ENCODE data around the gene SOCS7.

The SOCS7 gene

DNA sequence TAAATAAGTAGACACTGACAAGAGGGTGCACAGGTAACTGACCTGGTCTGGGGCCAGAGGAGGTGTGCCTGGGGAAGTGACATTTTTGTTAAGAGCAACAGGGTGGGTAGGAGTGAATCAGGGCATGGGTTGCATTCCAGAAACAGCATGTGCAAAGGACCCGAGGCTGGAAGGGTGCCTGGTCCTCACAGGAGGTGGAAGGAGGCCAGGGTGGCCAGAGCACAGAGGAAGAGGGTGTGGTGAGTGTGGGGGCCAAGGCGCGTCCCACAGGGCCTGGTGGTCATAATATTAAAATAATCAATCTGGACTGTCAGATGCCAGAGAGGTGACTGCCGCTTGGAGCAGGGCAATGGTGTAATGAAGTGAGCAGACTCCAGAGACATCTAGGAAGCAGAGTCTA lies 90.9 kb downstream of the SOCS7 start:
- DNase-seq = no peak

DNA sequence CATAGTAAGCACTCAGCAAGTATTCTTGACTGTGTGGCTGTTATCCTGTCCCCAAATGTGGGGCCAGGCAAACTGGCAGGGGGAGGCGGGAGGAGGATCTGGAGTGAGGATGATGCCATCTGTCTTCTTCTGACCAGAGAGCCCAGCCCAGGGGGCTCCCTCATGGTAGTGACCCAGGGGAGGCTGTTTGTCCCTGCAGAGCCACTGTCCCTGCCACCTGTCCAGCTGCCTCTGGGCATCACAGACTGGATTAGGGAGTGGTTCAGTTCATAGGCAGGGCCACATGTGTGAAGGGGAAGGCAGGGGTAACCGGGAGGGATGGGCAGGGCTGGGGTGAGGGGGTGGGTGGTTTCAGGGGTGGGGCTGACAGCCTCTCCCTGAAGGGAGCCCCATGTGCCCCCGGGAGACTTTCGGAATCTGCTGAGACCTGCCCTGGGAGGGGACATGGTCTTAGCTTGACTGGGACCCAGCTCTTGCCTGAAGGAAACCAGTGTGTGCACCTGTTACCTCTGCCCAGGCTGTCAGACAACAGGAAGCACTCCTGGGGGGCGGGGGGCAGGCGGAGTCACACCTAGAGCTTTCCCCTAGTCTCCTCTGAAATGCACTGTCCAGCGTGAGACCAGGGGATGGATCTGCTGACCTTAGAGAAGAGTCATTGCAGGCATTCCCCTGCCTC lies 91.8 kb downstream of the SOCS7 start:
- no peak for DNase-seq

- peak; percentile 32 for DNase-seq
Measured at GRCh38 chr17:38444151-38444550, 92.5 kb downstream of the SOCS7 start.

GRCh38 chr17:38447502-38448085 lies 96.0 kb downstream of the SOCS7 start:
- no peak for DNase-seq

- no peak for DNase-seq
Measured at GRCh38 chr17:38448208-38448771, 96.6 kb downstream of the SOCS7 start.

GRCh38 chr17:38449364-38449763 lies 97.7 kb downstream of the SOCS7 start:
- no peak for DNase-seq

DNA sequence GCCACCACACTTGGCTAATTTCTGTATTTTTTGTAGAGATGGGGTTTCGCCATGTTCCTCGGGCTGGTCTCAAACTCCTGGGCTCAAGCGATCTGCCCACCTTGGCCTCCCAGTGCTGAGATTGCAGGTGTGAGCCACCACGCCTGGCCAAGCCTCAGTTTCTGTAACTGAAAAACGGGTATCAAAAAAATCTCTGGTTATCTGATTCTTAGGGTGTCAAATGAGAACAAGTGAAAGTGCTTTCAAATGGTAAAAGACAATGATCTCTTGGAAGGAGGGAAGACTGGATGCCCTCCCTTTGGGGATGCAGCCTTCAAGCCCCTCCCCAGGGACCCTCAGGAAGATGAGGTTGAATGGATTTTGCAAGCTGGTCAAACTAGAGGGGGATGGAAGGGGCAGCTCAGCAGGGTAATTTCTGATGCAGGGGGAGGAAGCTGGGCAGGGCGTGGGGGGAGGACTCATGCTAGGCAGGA lies 98.9 kb downstream of the SOCS7 start:
- DNase-seq = no peak

DNA sequence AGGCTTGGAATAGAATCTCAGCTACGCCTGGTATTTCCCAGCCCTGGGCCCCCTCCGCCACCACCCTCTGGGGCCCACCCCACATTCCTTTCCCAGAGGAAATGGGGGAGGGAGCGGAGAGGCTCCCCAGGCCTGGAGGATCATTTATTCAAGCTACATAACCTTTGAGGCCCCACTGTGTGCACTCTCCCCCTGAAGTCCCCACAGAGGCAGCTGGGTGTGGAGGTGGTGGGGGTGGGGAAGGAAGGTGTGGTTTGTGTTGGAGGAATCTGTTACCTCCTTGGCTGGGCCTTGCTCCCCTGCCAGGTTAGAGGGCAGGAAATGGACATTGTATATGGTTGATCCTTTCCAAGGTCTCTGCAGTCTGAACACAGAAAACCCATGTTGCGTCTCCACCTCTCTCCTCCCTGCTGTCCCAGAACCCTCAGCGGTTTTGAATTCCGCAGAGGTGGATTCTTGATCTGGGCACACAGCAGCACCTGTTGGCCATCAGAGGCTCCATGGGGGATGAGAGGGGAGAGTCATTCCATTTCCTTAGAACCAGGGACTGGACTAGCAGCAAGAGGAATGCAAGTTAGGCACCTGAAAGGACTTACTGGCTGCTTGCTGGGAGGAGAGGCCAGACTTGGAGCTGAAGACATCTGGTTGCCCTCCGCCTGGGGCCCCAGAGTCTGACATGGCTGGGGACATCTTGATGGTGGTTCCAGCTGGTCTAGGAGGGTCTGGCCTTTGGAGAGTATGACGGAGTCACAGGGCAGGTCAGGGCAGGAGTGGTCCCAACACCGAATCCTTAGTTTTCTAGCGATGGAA lies 99.6 kb downstream of the SOCS7 start:
- no peak for DNase-seq

GRCh38 chr17:38451840-38452529 lies 100.3 kb downstream of the SOCS7 start:
- no peak for DNase-seq

DNA sequence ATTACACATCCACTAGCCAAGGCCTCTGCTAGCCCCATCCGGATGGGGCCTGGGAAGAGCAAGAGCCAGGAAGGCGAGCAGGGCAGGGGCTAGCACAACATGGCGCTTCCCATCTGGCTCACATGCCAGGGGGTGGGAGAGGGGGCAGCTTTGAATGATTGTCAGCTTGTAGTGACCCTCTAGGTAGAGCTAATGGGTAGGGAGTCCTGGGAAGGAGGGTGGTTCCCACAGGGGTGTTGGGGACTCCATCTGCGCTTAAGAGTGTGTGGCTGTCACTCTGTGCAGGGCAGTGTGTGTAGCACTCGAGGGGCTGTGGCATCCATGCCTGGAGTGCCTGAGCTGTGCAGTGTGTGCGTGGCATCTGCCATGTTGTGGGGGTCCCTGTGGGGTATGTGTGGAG lies 101.1 kb downstream of the SOCS7 start:
- DNase-seq = no peak

DNA sequence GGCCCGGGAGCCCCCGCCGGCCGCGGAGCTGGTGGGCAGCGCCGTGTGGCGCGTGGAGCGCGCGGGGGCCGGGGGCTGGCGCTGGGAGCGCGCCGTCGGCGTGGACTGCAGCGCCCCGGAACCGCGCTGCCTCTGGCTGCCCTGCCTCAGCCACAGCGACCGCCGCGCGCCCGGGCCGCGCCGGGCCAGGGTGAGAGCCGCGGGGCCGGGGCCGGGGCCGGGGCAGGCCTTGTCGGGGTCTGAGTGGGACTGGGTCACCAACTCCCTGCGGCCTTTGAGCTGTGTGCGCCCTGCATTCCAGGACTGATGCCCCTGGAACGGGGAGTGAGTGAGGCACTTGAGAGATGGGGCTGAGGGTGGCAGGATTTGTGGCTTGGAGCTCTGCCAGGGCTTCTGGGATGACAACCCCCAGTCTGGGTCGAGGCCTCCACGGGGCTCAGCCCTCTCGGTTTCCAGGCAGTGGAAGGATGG lies 102.3 kb downstream of the SOCS7 start:
- DNase-seq = no peak

DNA sequence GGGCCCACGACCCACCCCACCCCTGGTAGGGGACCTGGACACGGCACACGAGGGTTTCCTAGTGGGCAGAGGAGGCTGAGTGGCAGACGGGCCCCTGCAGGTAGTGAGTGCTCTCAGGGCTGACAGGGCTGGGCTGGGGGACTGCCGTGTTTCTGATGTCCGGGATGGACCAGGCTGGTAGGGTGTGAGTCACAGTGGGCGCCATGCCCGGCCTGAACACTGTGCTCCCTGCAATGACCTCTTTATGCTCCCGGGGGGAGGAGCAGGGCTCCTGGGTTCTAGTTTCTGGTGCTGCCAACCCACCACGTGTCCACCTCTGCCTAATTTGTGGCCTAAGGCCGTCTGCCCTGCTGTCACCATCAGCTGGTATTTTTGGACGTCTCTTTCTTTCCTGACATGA lies 102.9 kb downstream of the SOCS7 start:
- DNase-seq = no peak
